OCI-LY3 (cell line): ENCODE measurements around the gene FCRLB.

Experiments
- CTCF ChIP-seq: fragments of 200-600, 300-600 bp; sonication (generic); IDR thresholded peaks from 2 replicates; pipeline ENCODE4 v1.5.1; 2014; ENCODE audit warnings: antibody characterized with exemption, low read length, low read depth
- EZH2phosphoT487 ChIP-seq: fragments of 200-600 bp; shearing (Covaris generic); IDR thresholded peaks from 2 replicates; pipeline ENCODE4 v1.6.1; 2018; ENCODE audit warnings: antibody characterized with exemption, mixed run types, low read depth

- TF ChIP-seq CTCF = no peak
- no peak for TF ChIP-seq EZH2phosphoT487
These were observed 55.9 kb downstream of the FCRLB start for GRCh38 chr1:161777261-161777660.
